ENCODE measurements around the gene PERM1.
"Not testable (repeated sequence)": the region's sequence is repeated elsewhere in the genome, so short reads cannot be mapped to it uniquely, and the experiment has no call there.

PERM1 gene

DNA sequence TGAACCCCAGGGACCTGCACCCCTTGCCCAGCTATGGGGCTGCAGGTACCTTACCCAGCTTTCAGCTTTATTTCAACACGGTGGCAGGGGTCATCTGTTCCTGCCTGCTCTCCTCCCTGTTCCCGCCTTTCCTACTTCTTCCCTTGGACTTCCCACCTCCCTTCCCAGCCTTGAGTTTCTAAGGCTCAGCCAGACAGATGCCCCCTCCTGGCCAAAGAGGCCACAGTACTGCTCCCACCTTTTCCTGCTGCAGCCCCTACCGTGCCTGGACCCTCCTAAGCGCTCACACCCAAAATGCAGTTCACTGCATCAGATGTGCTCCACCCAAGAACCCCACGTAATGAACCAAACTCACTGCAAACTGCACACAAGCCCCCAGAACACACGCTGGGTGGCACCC is 30.5 kb downstream of the PERM1 start:
- DNase-seq (ENCODE audit: low read depth), result no peak
- in situ Hi-C loops (cut with HindIII; ENCODE audit: low sequenced_read_pairs), result no loop called here

GRCh38 chr1:950881-951280 is 31.0 kb downstream of the PERM1 start:
- in situ Hi-C loops (cut with HindIII; ENCODE audit: low sequenced_read_pairs), result no loop called here
- TF ChIP-seq, protein P1, sequence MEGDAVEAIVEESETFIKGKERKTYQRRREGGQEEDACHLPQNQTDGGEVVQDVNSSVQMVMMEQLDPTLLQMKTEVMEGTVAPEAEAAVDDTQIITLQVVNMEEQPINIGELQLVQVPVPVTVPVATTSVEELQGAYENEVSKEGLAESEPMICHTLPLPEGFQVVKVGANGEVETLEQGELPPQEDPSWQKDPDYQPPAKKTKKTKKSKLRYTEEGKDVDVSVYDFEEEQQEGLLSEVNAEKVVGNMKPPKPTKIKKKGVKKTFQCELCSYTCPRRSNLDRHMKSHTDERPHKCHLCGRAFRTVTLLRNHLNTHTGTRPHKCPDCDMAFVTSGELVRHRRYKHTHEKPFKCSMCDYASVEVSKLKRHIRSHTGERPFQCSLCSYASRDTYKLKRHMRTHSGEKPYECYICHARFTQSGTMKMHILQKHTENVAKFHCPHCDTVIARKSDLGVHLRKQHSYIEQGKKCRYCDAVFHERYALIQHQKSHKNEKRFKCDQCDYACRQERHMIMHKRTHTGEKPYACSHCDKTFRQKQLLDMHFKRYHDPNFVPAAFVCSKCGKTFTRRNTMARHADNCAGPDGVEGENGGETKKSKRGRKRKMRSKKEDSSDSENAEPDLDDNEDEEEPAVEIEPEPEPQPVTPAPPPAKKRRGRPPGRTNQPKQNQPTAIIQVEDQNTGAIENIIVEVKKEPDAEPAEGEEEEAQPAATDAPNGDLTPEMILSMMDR (IDR thresholded peaks at IDR 0.05; ENCODE audit: low read depth, low read length, missing control alignments), result no peak
- no peak for DNase-seq (ENCODE audit: low read depth)
- H3K4me3 ChIP-seq (ENCODE audit: low read depth, low read length), result no peak overlapping the region

More for the DNA sequence above, 30.5 kb downstream of the PERM1 start:
- H3K4me3 ChIP-seq (ENCODE audit: low read depth, low read length), result no peak overlapping the region
- TF ChIP-seq, protein P1 (IDR thresholded peaks at IDR 0.05; ENCODE audit: low read depth, low read length, missing control alignments), result peak; percentile 60

GRCh38 chr1:950268-950667 is 31.6 kb downstream of the PERM1 start:
- in situ Hi-C loops (cut with HindIII; ENCODE audit: low sequenced_read_pairs), result no loop called here
- no peak for DNase-seq (ENCODE audit: low read depth)
- TF ChIP-seq, protein P1 (IDR thresholded peaks at IDR 0.05; ENCODE audit: low read depth, low read length, missing control alignments), result no peak
- no peak overlapping the region for H3K4me3 ChIP-seq (ENCODE audit: low read depth, low read length)

DNA sequence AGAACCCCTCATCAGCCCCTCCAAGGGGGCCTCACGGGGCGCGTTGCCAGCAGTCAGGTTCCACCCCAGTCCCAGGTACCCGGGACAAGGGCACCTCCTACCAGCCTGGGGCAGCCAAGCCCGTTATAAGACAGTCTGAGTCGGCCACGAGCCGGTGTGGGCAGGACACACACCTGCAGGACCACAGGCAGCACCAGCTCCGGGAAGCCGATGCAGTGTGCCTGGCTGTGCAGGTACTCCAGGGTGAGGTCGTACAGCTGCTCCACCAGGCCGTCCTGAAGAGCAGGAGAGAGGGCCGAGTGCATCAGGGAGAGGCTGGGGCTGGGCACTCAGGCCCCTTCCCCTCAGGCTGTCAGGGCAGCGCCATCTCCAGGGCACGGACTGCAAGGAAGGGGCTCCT is 33.9 kb downstream of the PERM1 start:
- no peak overlapping the region for H3K4me3 ChIP-seq (ENCODE audit: low read depth, low read length)
- DNase-seq (ENCODE audit: low read depth), result no peak
- TF ChIP-seq, protein P1 (IDR thresholded peaks at IDR 0.05; ENCODE audit: low read depth, low read length, missing control alignments), result no peak
- in situ Hi-C loops (cut with HindIII; ENCODE audit: low sequenced_read_pairs), result no loop called here

DNA sequence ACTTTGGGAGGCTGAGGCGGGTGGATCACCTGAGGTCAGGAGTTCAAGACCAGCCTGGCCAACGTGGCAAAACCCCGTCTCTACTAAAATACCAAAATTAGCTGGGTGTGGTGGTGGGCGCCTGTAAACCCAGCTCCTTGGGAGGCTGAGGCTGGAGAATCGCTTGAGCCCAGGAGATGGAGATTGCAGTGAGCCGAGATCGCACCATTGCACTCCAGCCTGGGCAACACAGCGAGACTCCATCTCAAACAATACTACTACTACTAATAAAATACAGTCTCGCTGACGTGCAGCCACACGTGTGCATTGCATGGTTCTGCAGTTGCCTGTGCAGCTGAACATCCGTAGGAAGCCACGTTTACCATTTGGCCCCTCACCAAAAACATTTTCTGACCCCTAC is 35.1 kb downstream of the PERM1 start:
- H3K4me3 ChIP-seq (ENCODE audit: low read depth, low read length); in situ Hi-C loops (cut with HindIII; ENCODE audit: low sequenced_read_pairs); DNase-seq (ENCODE audit: low read depth): not testable (repeated sequence)

GRCh38 chr1:945688-946556 is 36.0 kb downstream of the PERM1 start:
- in situ Hi-C loops (cut with HindIII; ENCODE audit: low sequenced_read_pairs), result no loop called here
- TF ChIP-seq, protein P1 (IDR thresholded peaks at IDR 0.05; ENCODE audit: low read depth, low read length, missing control alignments), result no peak

More at GRCh38 chr1:945688-946556, 36.0 kb downstream of the PERM1 start:
- DNase-seq (ENCODE audit: low read depth), result no peak
- H3K4me3 ChIP-seq (ENCODE audit: low read depth, low read length), result no peak overlapping the region

All from astrocyte of the cerebellum (primary cell).